ENCODE data around the gene CST6.
A peak's percentile ranks its signal among the peaks of the same experiment; 100 is the strongest.
"Not testable (repeated sequence)": the region's sequence is repeated elsewhere in the genome, so short reads cannot be mapped to it uniquely, and the experiment has no call there.

CST6 gene

GRCh38 chr11:65987336-65987735 is 24.5 kb upstream of the CST6 start:
- no peak for DNase-seq

- DNase-seq, result peak; percentile 81 to 89
These were observed 22.8 kb upstream of the CST6 start for GRCh38 chr11:65988791-65989592.

GRCh38 chr11:65992056-65992455 is 19.8 kb upstream of the CST6 start:
- no peak for DNase-seq

- DNase-seq, result no peak
These were observed 14.5 kb upstream of the CST6 start for GRCh38 chr11:65997286-65997685.

GRCh38 chr11:66001942-66002647 is 9.7 kb upstream of the CST6 start, which contains the start of the genes BANF1 and EIF1AD:
Gene BANF1 (plus strand): TSS chr11:66002503. CDS start chr11:66003251, 748 bp downstream.
Gene EIF1AD (minus strand): TSS chr11:66002157. CDS start chr11:66000389, 1,768 bp downstream.
- DNase-seq, result peak; percentile 81 to 91

GRCh38 chr11:66002648-66003225 is 9.1 kb upstream of the CST6 start:
- peak in 1 of 2 experiments; percentile 74 for DNase-seq

- no peak for DNase-seq
These were observed 8.5 kb upstream of the CST6 start for GRCh38 chr11:66003291-66003690.

- no peak for DNase-seq
These were observed 7.6 kb upstream of the CST6 start for GRCh38 chr11:66004186-66004585.

- DNase-seq, result no peak
These were observed 5.5 kb upstream of the CST6 start for GRCh38 chr11:66006134-66006890.

GRCh38 chr11:66006891-66007176 is 5.0 kb upstream of the CST6 start:
- no peak for DNase-seq

- no peak for DNase-seq
These were observed 4.6 kb upstream of the CST6 start for GRCh38 chr11:66007201-66007634.

GRCh38 chr11:66008095-66008467 is 3.7 kb upstream of the CST6 start:
- no peak for DNase-seq

- no peak for DNase-seq
These were observed 3.2 kb upstream of the CST6 start for GRCh38 chr11:66008468-66009101.

GRCh38 chr11:66010036-66010435 is 1.8 kb upstream of the CST6 start:
- DNase-seq, result not testable (repeated sequence)

GRCh38 chr11:66011239-66011784 is 496 bp upstream of the CST6 start:
- DNase-seq, result no peak

GRCh38 chr11:66012371-66012945 is 650 bp downstream of the CST6 start:
- no peak for DNase-seq

- DNase-seq, result no peak
These were observed 1.3 kb downstream of the CST6 start for GRCh38 chr11:66012946-66013761.

GRCh38 chr11:66013762-66014100 is 1.9 kb downstream of the CST6 start:
- no peak for DNase-seq

GRCh38 chr11:66014804-66015453 is 3.1 kb downstream of the CST6 start:
- no peak for DNase-seq

GRCh38 chr11:66015454-66015881 is 3.7 kb downstream of the CST6 start:
- no peak for DNase-seq
